ENCODE results near the gene CEP295NL.

DNA sequence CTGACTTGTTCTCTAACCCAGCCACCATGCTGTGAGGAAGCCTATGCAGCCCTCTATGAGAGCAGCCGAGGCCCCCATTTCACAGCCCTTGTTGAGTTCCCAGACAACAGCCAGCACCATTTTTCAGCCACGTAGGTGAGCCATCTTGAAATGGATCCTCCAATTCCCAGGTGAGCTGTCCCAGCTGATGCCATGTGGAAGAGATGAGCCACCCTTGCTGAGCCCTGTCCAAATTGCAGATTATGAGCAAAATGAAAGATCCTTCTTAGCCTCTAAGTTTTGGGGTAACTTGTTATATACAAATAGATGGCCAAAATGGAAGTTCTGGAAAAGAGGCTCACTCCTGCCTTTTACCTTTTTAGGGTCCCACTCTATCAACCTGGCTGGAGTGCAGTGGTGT, 47.9 kb upstream of the CEP295NL start:
- TF ChIP-seq CTCF (IDR thresholded peaks at IDR 0.05) (no peak), POLR2A (IDR thresholded peaks at IDR 0.05) (no peak)

Measured in vagina (tissue), 2 donors.